ENCODE measurements around the gene TCAIM.

DNA sequence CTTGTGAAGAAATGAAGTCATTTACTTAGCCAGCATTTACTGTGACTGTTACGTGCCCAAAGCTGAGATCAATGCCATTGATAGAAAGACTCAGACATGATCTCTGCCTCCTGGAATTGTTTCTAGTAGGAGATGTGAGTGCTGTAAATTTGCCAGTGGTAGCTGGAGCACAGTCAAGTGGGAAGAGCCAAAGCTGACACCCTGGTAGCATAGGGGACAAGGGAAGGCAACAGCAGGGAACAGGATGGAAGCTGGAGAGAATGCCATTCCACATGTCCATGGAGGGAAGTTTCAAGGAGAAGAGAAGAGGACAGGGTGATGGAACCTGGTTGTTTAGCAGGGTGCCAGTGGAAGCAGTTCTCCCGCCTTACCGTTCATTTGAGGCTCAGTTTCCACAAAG is 64.0 kb downstream of the TCAIM start:
- TF ChIP-seq CTCF (IDR thresholded peaks at IDR 0.05) (no peak), POLR2A (IDR thresholded peaks at IDR 0.05) (no peak)
